Measurements from ENCODE around the gene PCDHB11.

DNA sequence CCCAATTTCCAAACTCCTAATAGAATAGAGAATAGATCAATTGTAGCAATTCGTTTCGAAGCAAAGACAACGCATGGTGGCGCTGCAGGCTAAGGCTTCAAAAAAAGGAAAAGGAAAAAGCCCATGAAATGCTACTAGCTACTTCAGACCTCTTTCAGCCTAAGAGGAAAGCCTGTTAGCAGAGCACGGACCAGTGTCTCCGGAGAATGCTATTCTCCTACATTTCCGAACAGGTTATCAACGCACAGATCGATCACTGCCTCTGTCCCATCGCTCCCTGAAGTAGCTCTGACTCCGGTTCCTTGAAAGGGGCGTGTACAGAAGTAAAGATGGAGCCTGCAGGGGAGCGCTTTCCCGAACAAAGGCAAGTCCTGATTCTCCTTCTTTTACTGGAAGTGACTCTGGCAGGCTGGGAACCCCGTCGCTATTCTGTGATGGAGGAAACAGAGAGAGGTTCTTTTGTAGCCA lies 45.9 kb downstream of the PCDHB11 start, which contains the start of gene PCDHB15:
- TF ChIP-seq, protein P1, sequence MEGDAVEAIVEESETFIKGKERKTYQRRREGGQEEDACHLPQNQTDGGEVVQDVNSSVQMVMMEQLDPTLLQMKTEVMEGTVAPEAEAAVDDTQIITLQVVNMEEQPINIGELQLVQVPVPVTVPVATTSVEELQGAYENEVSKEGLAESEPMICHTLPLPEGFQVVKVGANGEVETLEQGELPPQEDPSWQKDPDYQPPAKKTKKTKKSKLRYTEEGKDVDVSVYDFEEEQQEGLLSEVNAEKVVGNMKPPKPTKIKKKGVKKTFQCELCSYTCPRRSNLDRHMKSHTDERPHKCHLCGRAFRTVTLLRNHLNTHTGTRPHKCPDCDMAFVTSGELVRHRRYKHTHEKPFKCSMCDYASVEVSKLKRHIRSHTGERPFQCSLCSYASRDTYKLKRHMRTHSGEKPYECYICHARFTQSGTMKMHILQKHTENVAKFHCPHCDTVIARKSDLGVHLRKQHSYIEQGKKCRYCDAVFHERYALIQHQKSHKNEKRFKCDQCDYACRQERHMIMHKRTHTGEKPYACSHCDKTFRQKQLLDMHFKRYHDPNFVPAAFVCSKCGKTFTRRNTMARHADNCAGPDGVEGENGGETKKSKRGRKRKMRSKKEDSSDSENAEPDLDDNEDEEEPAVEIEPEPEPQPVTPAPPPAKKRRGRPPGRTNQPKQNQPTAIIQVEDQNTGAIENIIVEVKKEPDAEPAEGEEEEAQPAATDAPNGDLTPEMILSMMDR (IDR thresholded peaks at IDR 0.05): peak in 3 of 5 experiments; percentile 7 to 33 (median 22)
- TF ChIP-seq EP300 (IDR thresholded peaks at IDR 0.05): no peak

Data from tibial nerve (tissue), 4 donors.